GM21737 (cell line): ENCODE results near the gene CFI.

Experiments
- ATAC-seq: cut with Tn5 transposase; IDR thresholded peaks from one replicate; pipeline ENCODE4 v1.9.1; 2021; ENCODE audit warnings: mild to moderate bottlenecking, moderate library complexity; ENCODE audit not compliant: unreplicated experiment

Gene CFI

DNA sequence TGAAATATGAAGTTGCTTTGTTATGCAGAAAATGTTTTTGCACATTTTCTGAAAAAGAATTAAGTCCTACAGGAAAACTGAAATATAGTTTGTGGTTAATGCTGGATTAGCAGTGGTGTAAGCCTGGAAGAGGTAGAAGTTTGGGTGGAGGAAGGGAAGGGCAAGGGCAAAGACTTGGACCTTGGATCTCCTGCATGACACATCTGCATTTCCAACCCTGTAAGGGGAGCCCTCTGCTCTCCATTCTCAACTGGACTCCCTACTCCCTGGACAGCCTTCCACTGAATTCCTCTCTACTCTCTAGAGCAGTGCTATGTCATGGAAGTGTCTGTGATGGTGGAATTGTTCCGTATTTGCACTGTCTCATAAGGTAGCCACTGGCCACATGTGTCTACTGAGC, 103.1 kb downstream of the CFI start:
- no peak for ATAC-seq

DNA sequence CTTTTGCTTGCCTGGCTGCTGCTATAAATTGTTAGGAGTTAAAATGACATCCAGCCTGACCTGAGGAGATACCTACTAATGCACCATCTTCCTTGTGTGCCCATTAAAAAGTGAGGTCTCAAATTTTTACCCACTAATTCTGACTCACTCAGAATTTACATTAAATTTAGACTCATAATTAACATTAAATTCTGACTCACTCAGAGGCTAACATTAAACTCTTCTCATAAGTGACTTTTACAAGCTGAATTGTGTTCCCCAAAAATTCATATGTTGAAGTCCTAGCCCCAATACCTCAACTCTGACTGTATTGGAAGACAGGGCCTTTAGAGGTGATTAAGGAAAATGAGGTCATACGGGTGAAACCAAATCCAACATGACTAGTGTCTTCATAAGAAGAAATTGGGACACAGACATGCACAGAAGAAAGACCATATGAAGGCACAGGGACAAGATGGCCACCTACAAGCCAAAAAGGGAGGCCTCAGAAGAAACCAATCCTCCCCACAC, 110.3 kb downstream of the CFI start:
- ATAC-seq, result no peak
